H9 (cell line): ENCODE measurements around the gene OR6B2. TPM values are rescaled to one million over a fixed set of nuclear protein-coding genes. Genes with fewer than 3 reads are reported as not detected.

Experiments used
- DNase-seq: peaks from one replicate; pipeline ENCODE4 v3.0.0-alpha.2; 2017
- H2AFZ ChIP-seq: one replicate; pipeline ENCODE4 v1.6.1; 2013; ENCODE audit warnings: mild to moderate bottlenecking, low read length, control low read depth, moderate library complexity
- H2AK5ac ChIP-seq: 2 replicates; pipeline ENCODE4 v1.6.1; 2013; ENCODE audit warnings: low read length, control low read depth, mixed read lengths; ENCODE audit not compliant: insufficient read length
- H2BK120ac ChIP-seq: one replicate; pipeline ENCODE4 v1.6.1; 2013; ENCODE audit warnings: low read depth, mild to moderate bottlenecking, low read length, control low read depth, inconsistent platforms; ENCODE audit not compliant: poor library complexity, severe bottlenecking
- H2BK12ac ChIP-seq: 2 replicates; pipeline ENCODE4 v1.6.1; 2013; ENCODE audit warnings: low read length, control low read depth, mixed read lengths, low read depth; ENCODE audit not compliant: insufficient read length
- H2BK15ac ChIP-seq: 2 replicates; pipeline ENCODE4 v1.6.1; 2013; ENCODE audit warnings: low read depth, low read length, control low read depth
- H2BK20ac ChIP-seq: one replicate; pipeline ENCODE4 v1.6.1; 2013; ENCODE audit warnings: low read depth, mild to moderate bottlenecking, low read length, control low read depth, inconsistent platforms; ENCODE audit not compliant: poor library complexity, severe bottlenecking
- H2BK5ac ChIP-seq: 2 replicates; pipeline ENCODE4 v1.6.1; 2013; ENCODE audit warnings: low read length, control low read depth, mixed read lengths; ENCODE audit not compliant: insufficient read length
- H3K14ac ChIP-seq: 2 replicates; pipeline ENCODE4 v1.6.1; 2013; ENCODE audit warnings: low read length, control low read depth; ENCODE audit not compliant: insufficient read depth
- H3K18ac ChIP-seq: 2 replicates; pipeline ENCODE4 v1.6.1; 2013; ENCODE audit warnings: low read depth, mild to moderate bottlenecking, mixed read lengths, low read length, control low read depth; ENCODE audit not compliant: insufficient read length
- H3K23ac ChIP-seq: 2 replicates; pipeline ENCODE4 v1.6.1; 2013; ENCODE audit warnings: low read length, control low read depth, mixed read lengths, low read depth; ENCODE audit not compliant: insufficient read length
- H3K23me2 ChIP-seq: 2 replicates; pipeline ENCODE4 v1.6.1; 2013; ENCODE audit warnings: low read depth, mild to moderate bottlenecking, mixed read lengths, low read length, control low read depth; ENCODE audit not compliant: insufficient read length, poor library complexity, severe bottlenecking
- H3K27ac ChIP-seq: 2 replicates; pipeline ENCODE4 v1.5.1; 2013; ENCODE audit warnings: low read length, control low read depth, mixed read lengths, low read depth; ENCODE audit not compliant: insufficient read length
- H3K27me3 ChIP-seq: 2 replicates; pipeline ENCODE4 v1.6.1; 2013; ENCODE audit warnings: low read length, control low read depth, inconsistent platforms; ENCODE audit not compliant: insufficient read depth
- H3K4ac ChIP-seq: 2 replicates; pipeline ENCODE4 v1.6.1; 2013; ENCODE audit warnings: low read depth, mild to moderate bottlenecking, control low read depth, inconsistent platforms, low read length, moderate library complexity
- H3K4me1 ChIP-seq: 2 replicates; pipeline ENCODE4 v1.6.1; 2013; ENCODE audit warnings: low read length, control low read depth, inconsistent platforms; ENCODE audit not compliant: insufficient read depth
- H3K4me2 ChIP-seq: 2 replicates; pipeline ENCODE4 v1.6.1; 2013; ENCODE audit warnings: low read length, control low read depth, mixed read lengths; ENCODE audit not compliant: insufficient read length, insufficient read depth
- H3K56ac ChIP-seq: 2 replicates; pipeline ENCODE4 v1.6.1; 2013; ENCODE audit warnings: low read depth, mild to moderate bottlenecking, mixed read lengths, low read length, control low read depth; ENCODE audit not compliant: insufficient read length
- H3K79me1 ChIP-seq: 2 replicates; pipeline ENCODE4 v1.6.1; 2013; ENCODE audit warnings: low read depth, mild to moderate bottlenecking, moderate library complexity, low read length, control low read depth, inconsistent platforms; ENCODE audit not compliant: insufficient read depth, poor library complexity, severe bottlenecking
- H3K79me2 ChIP-seq: 2 replicates; pipeline ENCODE4 v1.6.1; 2013; ENCODE audit warnings: low read length, control low read depth, inconsistent platforms; ENCODE audit not compliant: insufficient read depth
- H3K9ac ChIP-seq: 2 replicates; pipeline ENCODE4 v1.6.1; 2013; ENCODE audit warnings: low read length, control low read depth, mixed read lengths; ENCODE audit not compliant: insufficient read length; ENCODE audit errors: extremely low read depth
- H3K9me3 ChIP-seq: one replicate; pipeline ENCODE4 v1.6.1; 2013; ENCODE audit warnings: low read depth, low read length, inconsistent platforms; ENCODE audit not compliant: control insufficient read depth
- H3T11ph ChIP-seq: one replicate; pipeline ENCODE4 v1.6.1; 2013; ENCODE audit warnings: mild to moderate bottlenecking, low read length, control low read depth, inconsistent platforms
- H4K20me1 ChIP-seq: one replicate; pipeline ENCODE4 v1.6.1; 2013; ENCODE audit not compliant: control insufficient read depth, insufficient read length, insufficient read depth
- H4K5ac ChIP-seq: 2 replicates; pipeline ENCODE4 v1.6.1; 2013; ENCODE audit warnings: low read depth, mild to moderate bottlenecking, mixed read lengths, low read length, control low read depth; ENCODE audit not compliant: insufficient read length
- H4K8ac ChIP-seq: replicated peaks from 2 replicates; pipeline ENCODE4 v1.6.1; 2013; ENCODE audit warnings: low read length, control low read depth, mixed read lengths, low read depth; ENCODE audit not compliant: insufficient read length
- H4K91ac ChIP-seq: 2 replicates; pipeline ENCODE4 v1.6.1; 2013; ENCODE audit warnings: low read depth, mild to moderate bottlenecking, moderate library complexity, mixed read lengths, low read length, control low read depth; ENCODE audit not compliant: insufficient read length
- H3K27ac Mint-ChIP-seq, 3 experiments: 2 replicates in 2 of 3; 3 replicates in 1 of 3; pipeline ENCODE4 v1.8.0; 2020 to 2021; ENCODE audit warnings: mixed read lengths in 3 of 3, mild to moderate bottlenecking in 1 of 3, moderate library complexity in 1 of 3
- H3K27me3 Mint-ChIP-seq: 2 replicates; pipeline ENCODE4 v1.8.0; 2021; ENCODE audit warnings: low read depth, mild to moderate bottlenecking, moderate library complexity, mixed read lengths
- H3K36me3 Mint-ChIP-seq, 3 experiments: 2 replicates in 2 of 3; 3 replicates in 1 of 3; pipeline ENCODE4 v1.8.0; 2020 to 2021; ENCODE audit warnings: low read depth in 3 of 3, mixed read lengths in 3 of 3; ENCODE audit not compliant: insufficient read depth in 1 of 3
- H3K4me1 Mint-ChIP-seq, 2 experiments: 2 replicates each; pipeline ENCODE4 v1.8.0; 2020; ENCODE audit warnings: mixed read lengths in 2 of 2
- H3K4me3 Mint-ChIP-seq, 2 experiments: 2 replicates in 1 of 2; 3 replicates in 1 of 2; pipeline ENCODE4 v1.8.0; 2020 to 2021; ENCODE audit warnings: mild to moderate bottlenecking in 2 of 2, mixed read lengths in 2 of 2, moderate library complexity in 1 of 2
- H3K9me3 Mint-ChIP-seq, 2 experiments: 2 replicates in 1 of 2; 3 replicates in 1 of 2; pipeline ENCODE4 v1.8.0; 2020; ENCODE audit warnings: mild to moderate bottlenecking in 2 of 2, mixed read lengths in 2 of 2, moderate library complexity in 1 of 2
- CTCF ChIP-seq: fragments of 200-600 bp; sonication (generic); conservative IDR thresholded peaks from 3 replicates; pipeline ENCODE4 v1.8.0; 2021; ENCODE audit warnings: antibody characterized with exemption, mild to moderate bottlenecking
- WGBS: extraction: QIAGEN DNeasy Blood & Tissue Kit; methylation state at CpG from one replicate; pipeline ENCODE4 v1.1.7; 2013; ENCODE audit warnings: missing lambda C conversion rate, low lambda C conversion rate, mixed read lengths; ENCODE audit not compliant: insufficient read length; ENCODE audit errors: extremely low coverage; 5-methylcytosine and 5-hydroxymethylcytosine counted together
- total RNA-seq: library from RNA; stranded (reverse); gene quantifications from 2 replicates; pipeline ENCODE4 v1.2.1, GENCODE V29; 2021

The OR6B2 gene
- total RNA-seq, 1 experiment from 2014 or later, result not detected

GRCh38 chr2:240051697-240052096 is 21.5 kb upstream of the OR6B2 start:
- Histone ChIP-seq H3K79me2 (no peaks in the 10 kb centered on the region), H2BK5ac (no peak overlapping the region), H2BK20ac (no peak overlapping the region), H3K4me2 (no peak overlapping the region), H3K9me3 (no peaks in the 10 kb centered on the region), H3K9ac (no peak overlapping the region), H3K18ac (no peak overlapping the region), H3K4me1 (no peaks in the 10 kb centered on the region), H3K14ac (no peak overlapping the region), H3K56ac (no peak overlapping the region), H2BK15ac (no peak overlapping the region), H2BK12ac (no peak overlapping the region), H4K5ac (no peak overlapping the region), H3T11ph (no peak overlapping the region), H2AFZ (no peak overlapping the region), H3K23ac (no peak overlapping the region), H2AK5ac (no peak overlapping the region), H3K4ac (no peak overlapping the region), H4K20me1 (no peaks in the 10 kb centered on the region), H3K27ac (no peak overlapping the region), H3K27me3 (peaks cover 2% of the 10 kb centered on the region; the same call in 1 of the 2 replicates), H2BK120ac (no peak overlapping the region), H4K91ac (no peak overlapping the region), H4K8ac (no peak overlapping the region), H3K79me1 (no peaks in the 10 kb centered on the region), H3K23me2 (no peaks in the 10 kb centered on the region)
- H3K9me3 Mint-ChIP-seq, result no peaks in the 10 kb centered on the region
- no peaks in the 10 kb centered on the region for H3K36me3 Mint-ChIP-seq
- no CpG with 5 or more reads among the region's 4 CpGs for WGBS
- H3K4me3 Mint-ChIP-seq, result no peak overlapping the region
- H3K4me1 Mint-ChIP-seq, result peaks cover 0 to 3% of the 10 kb centered on the region in 2 experiments; a peak in 2 of 4 replicates
- no peak for TF ChIP-seq CTCF
- no peak overlapping the region for H3K27ac Mint-ChIP-seq
- H3K27me3 Mint-ChIP-seq, result peaks cover 52% of the 10 kb centered on the region
- no peak for DNase-seq
